Measurements from ENCODE around the gene NIM1K.

DNA sequence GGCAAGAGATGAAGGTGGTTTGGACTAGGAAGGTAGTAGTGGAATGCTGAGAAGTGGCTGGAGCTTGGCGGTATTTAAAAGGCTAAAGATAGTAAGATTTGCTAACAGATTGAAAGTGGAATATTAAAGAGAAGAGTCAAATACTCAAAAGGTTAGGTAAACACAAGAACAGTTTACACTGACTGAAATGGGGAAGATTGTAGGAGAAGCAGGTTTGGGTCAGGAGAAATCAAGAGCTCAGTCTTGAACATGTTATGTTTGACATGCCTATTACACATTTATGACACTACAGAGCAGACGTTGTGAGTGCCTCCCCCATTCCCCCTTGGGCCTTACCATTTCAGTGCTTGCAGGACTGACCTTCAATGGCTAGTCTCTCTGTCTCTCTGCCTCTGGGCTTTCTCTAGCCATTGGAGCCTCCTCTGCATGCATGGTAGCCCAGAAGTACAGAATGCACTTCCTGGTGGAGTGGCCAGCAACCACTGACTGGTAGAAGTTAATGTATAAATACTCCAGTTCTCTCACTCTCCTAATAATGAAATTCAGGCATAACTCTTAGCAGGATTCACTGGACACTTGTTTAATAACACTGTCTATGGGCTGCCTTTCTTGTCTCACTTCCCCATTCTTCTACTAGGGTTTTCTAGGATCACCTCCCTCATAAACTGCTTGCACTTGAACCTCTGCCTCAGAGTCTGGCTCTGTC is 64.4 kb downstream of the NIM1K start:
- TF ChIP-seq, protein P1, sequence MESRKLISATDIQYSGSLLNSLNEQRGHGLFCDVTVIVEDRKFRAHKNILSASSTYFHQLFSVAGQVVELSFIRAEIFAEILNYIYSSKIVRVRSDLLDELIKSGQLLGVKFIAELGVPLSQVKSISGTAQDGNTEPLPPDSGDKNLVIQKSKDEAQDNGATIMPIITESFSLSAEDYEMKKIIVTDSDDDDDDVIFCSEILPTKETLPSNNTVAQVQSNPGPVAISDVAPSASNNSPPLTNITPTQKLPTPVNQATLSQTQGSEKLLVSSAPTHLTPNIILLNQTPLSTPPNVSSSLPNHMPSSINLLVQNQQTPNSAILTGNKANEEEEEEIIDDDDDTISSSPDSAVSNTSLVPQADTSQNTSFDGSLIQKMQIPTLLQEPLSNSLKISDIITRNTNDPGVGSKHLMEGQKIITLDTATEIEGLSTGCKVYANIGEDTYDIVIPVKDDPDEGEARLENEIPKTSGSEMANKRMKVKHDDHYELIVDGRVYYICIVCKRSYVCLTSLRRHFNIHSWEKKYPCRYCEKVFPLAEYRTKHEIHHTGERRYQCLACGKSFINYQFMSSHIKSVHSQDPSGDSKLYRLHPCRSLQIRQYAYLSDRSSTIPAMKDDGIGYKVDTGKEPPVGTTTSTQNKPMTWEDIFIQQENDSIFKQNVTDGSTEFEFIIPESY (IDR thresholded peaks at IDR 0.05; ENCODE audit: borderline replicate concordance, low read depth) = no peak
- TF ChIP-seq, protein P2, sequence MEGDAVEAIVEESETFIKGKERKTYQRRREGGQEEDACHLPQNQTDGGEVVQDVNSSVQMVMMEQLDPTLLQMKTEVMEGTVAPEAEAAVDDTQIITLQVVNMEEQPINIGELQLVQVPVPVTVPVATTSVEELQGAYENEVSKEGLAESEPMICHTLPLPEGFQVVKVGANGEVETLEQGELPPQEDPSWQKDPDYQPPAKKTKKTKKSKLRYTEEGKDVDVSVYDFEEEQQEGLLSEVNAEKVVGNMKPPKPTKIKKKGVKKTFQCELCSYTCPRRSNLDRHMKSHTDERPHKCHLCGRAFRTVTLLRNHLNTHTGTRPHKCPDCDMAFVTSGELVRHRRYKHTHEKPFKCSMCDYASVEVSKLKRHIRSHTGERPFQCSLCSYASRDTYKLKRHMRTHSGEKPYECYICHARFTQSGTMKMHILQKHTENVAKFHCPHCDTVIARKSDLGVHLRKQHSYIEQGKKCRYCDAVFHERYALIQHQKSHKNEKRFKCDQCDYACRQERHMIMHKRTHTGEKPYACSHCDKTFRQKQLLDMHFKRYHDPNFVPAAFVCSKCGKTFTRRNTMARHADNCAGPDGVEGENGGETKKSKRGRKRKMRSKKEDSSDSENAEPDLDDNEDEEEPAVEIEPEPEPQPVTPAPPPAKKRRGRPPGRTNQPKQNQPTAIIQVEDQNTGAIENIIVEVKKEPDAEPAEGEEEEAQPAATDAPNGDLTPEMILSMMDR (IDR thresholded peaks at IDR 0.05) = no peak
- TF ChIP-seq, protein P3, sequence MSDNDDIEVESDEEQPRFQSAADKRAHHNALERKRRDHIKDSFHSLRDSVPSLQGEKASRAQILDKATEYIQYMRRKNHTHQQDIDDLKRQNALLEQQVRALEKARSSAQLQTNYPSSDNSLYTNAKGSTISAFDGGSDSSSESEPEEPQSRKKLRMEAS (IDR thresholded peaks at IDR 0.05; ENCODE audit: low read depth) = no peak
- TF ChIP-seq ELF1 (IDR thresholded peaks at IDR 0.05) = no peak
- TF ChIP-seq, protein P4, sequence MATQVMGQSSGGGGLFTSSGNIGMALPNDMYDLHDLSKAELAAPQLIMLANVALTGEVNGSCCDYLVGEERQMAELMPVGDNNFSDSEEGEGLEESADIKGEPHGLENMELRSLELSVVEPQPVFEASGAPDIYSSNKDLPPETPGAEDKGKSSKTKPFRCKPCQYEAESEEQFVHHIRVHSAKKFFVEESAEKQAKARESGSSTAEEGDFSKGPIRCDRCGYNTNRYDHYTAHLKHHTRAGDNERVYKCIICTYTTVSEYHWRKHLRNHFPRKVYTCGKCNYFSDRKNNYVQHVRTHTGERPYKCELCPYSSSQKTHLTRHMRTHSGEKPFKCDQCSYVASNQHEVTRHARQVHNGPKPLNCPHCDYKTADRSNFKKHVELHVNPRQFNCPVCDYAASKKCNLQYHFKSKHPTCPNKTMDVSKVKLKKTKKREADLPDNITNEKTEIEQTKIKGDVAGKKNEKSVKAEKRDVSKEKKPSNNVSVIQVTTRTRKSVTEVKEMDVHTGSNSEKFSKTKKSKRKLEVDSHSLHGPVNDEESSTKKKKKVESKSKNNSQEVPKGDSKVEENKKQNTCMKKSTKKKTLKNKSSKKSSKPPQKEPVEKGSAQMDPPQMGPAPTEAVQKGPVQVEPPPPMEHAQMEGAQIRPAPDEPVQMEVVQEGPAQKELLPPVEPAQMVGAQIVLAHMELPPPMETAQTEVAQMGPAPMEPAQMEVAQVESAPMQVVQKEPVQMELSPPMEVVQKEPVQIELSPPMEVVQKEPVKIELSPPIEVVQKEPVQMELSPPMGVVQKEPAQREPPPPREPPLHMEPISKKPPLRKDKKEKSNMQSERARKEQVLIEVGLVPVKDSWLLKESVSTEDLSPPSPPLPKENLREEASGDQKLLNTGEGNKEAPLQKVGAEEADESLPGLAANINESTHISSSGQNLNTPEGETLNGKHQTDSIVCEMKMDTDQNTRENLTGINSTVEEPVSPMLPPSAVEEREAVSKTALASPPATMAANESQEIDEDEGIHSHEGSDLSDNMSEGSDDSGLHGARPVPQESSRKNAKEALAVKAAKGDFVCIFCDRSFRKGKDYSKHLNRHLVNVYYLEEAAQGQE (IDR thresholded peaks at IDR 0.05; ENCODE audit: low read depth, low read length) = no peak
- TF ChIP-seq FOXM1 (IDR thresholded peaks at IDR 0.05; ENCODE audit: low read depth) = no peak
- no peak for TF ChIP-seq YY1 (IDR thresholded peaks at IDR 0.05; ENCODE audit: low read depth)
- TF ChIP-seq, protein P5, sequence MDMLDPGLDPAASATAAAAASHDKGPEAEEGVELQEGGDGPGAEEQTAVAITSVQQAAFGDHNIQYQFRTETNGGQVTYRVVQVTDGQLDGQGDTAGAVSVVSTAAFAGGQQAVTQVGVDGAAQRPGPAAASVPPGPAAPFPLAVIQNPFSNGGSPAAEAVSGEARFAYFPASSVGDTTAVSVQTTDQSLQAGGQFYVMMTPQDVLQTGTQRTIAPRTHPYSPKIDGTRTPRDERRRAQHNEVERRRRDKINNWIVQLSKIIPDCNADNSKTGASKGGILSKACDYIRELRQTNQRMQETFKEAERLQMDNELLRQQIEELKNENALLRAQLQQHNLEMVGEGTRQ (IDR thresholded peaks at IDR 0.05; ENCODE audit: borderline replicate concordance, low read depth, low read length) = no peak
- TF ChIP-seq MXI1 (IDR thresholded peaks at IDR 0.05; ENCODE audit: low read depth, low read length) = no peak
- no peak for TF ChIP-seq EZH2phosphoT487 (IDR thresholded peaks at IDR 0.05; ENCODE audit: borderline replicate concordance, low read depth)
